Liver (tissue), 9 donors: ENCODE data around the gene ZC3H6. TPM values are rescaled to one million over a fixed set of nuclear protein-coding genes. Genes with fewer than 3 reads are reported as not detected.

ENCODE experiments used
- DNase-seq: peaks from one replicate; pipeline ENCODE4 v3.0.0-alpha.2; 2017; ENCODE audit warnings: low spot score
- H3K27ac ChIP-seq, 2 donors: one replicate each; pipeline ENCODE4 v1.7.0; 2013; ENCODE audit warnings: inconsistent platforms in 2 of 2, low read length in 2 of 2, control low read depth in 1 of 2, low read depth in 1 of 2, mild to moderate bottlenecking in 1 of 2
- H3K27me3 ChIP-seq, 4 donors: one replicate each; pipeline versions ENCODE4 v1.6.1 to v1.7.0; 2013; ENCODE audit warnings: low read length in 3 of 4, inconsistent platforms in 1 of 4, mild to moderate bottlenecking in 1 of 4, moderate library complexity in 1 of 4; ENCODE audit not compliant: control insufficient read depth in 4 of 4, insufficient read depth in 4 of 4
- H3K36me3 ChIP-seq, 4 donors: one replicate each; pipeline versions ENCODE4 v1.6.1 to v1.7.0; 2013; ENCODE audit warnings: low read length in 3 of 4, mild to moderate bottlenecking in 3 of 4, low read depth in 1 of 4, moderate library complexity in 1 of 4; ENCODE audit not compliant: control insufficient read depth in 4 of 4, insufficient read depth in 3 of 4
- H3K4me1 ChIP-seq, 4 donors: one replicate each; pipeline versions ENCODE4 v1.6.1 to v1.7.0; 2013; ENCODE audit warnings: low read length in 3 of 4, mild to moderate bottlenecking in 3 of 4, moderate library complexity in 1 of 4; ENCODE audit not compliant: control insufficient read depth in 4 of 4, insufficient read depth in 4 of 4
- H3K4me3 ChIP-seq, 3 donors: one replicate each; pipeline versions ENCODE4 v1.6.1 to v1.7.0; 2013; ENCODE audit warnings: low read length in 3 of 3, control low read depth in 1 of 3, low read depth in 1 of 3, mild to moderate bottlenecking in 1 of 3
- H3K9ac ChIP-seq, 2 donors: one replicate each; pipeline ENCODE4 v1.7.0; 2013; ENCODE audit warnings: low read length in 2 of 2, mild to moderate bottlenecking in 2 of 2, moderate library complexity in 2 of 2, control low read depth in 1 of 2, low read depth in 1 of 2
- H3K9me3 ChIP-seq, 4 donors: one replicate each; pipeline versions ENCODE4 v1.6.1 to v1.7.0; 2013; ENCODE audit warnings: low read length in 3 of 4; ENCODE audit not compliant: control insufficient read depth in 4 of 4
- CTCF ChIP-seq: fragments of 150-350 bp; IDR thresholded peaks from 2 replicates; pipeline ENCODE4 v1.5.1; 2017; ENCODE audit warnings: improper control_type of control experiment, low read depth, low read length; ENCODE audit not compliant: missing input control
- EGR1 ChIP-seq, 2 donors: IDR thresholded peaks; 2 replicates each; pipeline ENCODE4 v1.6.1; 2016 to 2018; ENCODE audit warnings: antibody characterized with exemption in 2 of 2, low read depth in 2 of 2
- FOXA1 ChIP-seq: IDR thresholded peaks from 2 replicates; pipeline ENCODE4 v1.6.1; 2016; ENCODE audit warnings: antibody characterized with exemption
- FOXA2 ChIP-seq: IDR thresholded peaks from 2 replicates; pipeline ENCODE4 v1.6.1; 2016; ENCODE audit warnings: antibody characterized with exemption
- GABPA ChIP-seq, 2 donors: IDR thresholded peaks in 1 of 2; conservative IDR thresholded peaks in 1 of 2; 2 replicates each; pipeline ENCODE4 v1.6.1; 2016; ENCODE audit warnings: antibody characterized with exemption in 2 of 2, mild to moderate bottlenecking in 1 of 2, moderate library complexity in 1 of 2
- HNF4A ChIP-seq, 2 donors: conservative IDR thresholded peaks; 2 replicates each; pipeline ENCODE4 v1.6.1; 2016; ENCODE audit warnings: antibody characterized with exemption in 2 of 2, mild to moderate bottlenecking in 2 of 2
- HNF4G ChIP-seq: IDR thresholded peaks from 2 replicates; pipeline ENCODE4 v1.6.1; 2016; ENCODE audit warnings: antibody characterized with exemption
- JUND ChIP-seq, 2 donors: IDR thresholded peaks; 2 replicates each; pipeline ENCODE4 v1.6.1; 2016; ENCODE audit warnings: antibody characterized with exemption in 2 of 2
- NR2F2 ChIP-seq: IDR thresholded peaks from 2 replicates; pipeline ENCODE4 v1.6.1; 2016; ENCODE audit warnings: antibody characterized with exemption
- RAD21 ChIP-seq, 2 donors: IDR thresholded peaks; 2 replicates each; pipeline ENCODE4 v1.6.1; 2016; ENCODE audit warnings: antibody characterized with exemption in 2 of 2, mild to moderate bottlenecking in 2 of 2
- RXRA ChIP-seq, 2 donors: IDR thresholded peaks; 2 replicates each; pipeline ENCODE4 v1.6.1; 2017 to 2018; ENCODE audit warnings: antibody characterized with exemption in 2 of 2, mild to moderate bottlenecking in 1 of 2
- SP1 ChIP-seq: IDR thresholded peaks from 2 replicates; pipeline ENCODE4 v1.6.1; 2018; ENCODE audit warnings: antibody characterized with exemption, mild to moderate bottlenecking
- TAF1 ChIP-seq: conservative IDR thresholded peaks from 2 replicates; pipeline ENCODE4 v1.6.1; 2016; ENCODE audit warnings: antibody characterized with exemption, mild to moderate bottlenecking
- YY1 ChIP-seq: IDR thresholded peaks from 2 replicates; pipeline ENCODE4 v1.6.1; 2016; ENCODE audit warnings: antibody characterized with exemption, mild to moderate bottlenecking
- WGBS: extraction: QIAGEN DNeasy Blood & Tissue Kit; methylation state at CpG from one replicate; pipeline ENCODE4 v1.1.7; 2013; 5-methylcytosine and 5-hydroxymethylcytosine counted together
- polyA plus RNA-seq, 2 donors: library from polyadenylated mRNA; stranded (reverse) in 1 of 2; unstranded in 1 of 2; fragments of 200-250 nt in 1 of 2; fragments of >200 nt in 1 of 2; fragmentation: Nextera tagmentation in 1 of 2; extraction: Ambion mirVana in 1 of 2; gene quantifications; one replicate each; pipeline versions ENCODE4 v1.2.1 to v1.2.3, GENCODE V29; 2013 to 2015
- total RNA-seq, 2 donors: library from RNA; depleted of rRNA; stranded (reverse); fragments of >200 nt; gene quantifications; one replicate each; pipeline ENCODE4 v1.2.3, GENCODE V29; 2014
- TF ChIP-seq, protein P1 (sequence below): IDR thresholded peaks from 2 replicates; pipeline ENCODE4 v1.6.1; 2016; ENCODE audit warnings: antibody characterized with exemption
- TF ChIP-seq, protein P2 (sequence below): IDR thresholded peaks from 2 replicates; pipeline ENCODE4 v1.6.1; 2016; ENCODE audit warnings: antibody characterized with exemption
- TF ChIP-seq, protein P3 (sequence below): IDR thresholded peaks from 2 replicates; pipeline ENCODE4 v1.6.1; 2016; ENCODE audit warnings: antibody characterized with exemption
- TF ChIP-seq, protein P4 (sequence below): IDR thresholded peaks from 2 replicates; pipeline ENCODE4 v1.6.1; 2016; ENCODE audit warnings: antibody characterized with exemption, mild to moderate bottlenecking
- donor health status: healthy.
- donor health status: healthy.
- donor health status: healthy.
- donor health status: healthy.
- donor health status: healthy.

Gene ZC3H6
- total and polyA plus RNA-seq, 4 donors: 0.32 to 5.8 (median 2.3) TPM

- H3K4me1 ChIP-seq: peaks cover 0 to 6% (median 0%) of the 10 kb centered on the region in 4 donors
- H3K4me3 ChIP-seq: peak overlapping the region in 2 of 3 donors; percentile 35 to 43
- no peaks in the 10 kb centered on the region for H3K9me3 ChIP-seq
- TF ChIP-seq, protein P1, sequence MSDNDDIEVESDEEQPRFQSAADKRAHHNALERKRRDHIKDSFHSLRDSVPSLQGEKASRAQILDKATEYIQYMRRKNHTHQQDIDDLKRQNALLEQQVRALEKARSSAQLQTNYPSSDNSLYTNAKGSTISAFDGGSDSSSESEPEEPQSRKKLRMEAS: no peak
- TF ChIP-seq RAD21 (IDR thresholded peaks at IDR 0.05): peak; percentile 99 to 100
- peak; percentile 97 for TF ChIP-seq CTCF
- no peak for TF ChIP-seq HNF4A (conservative IDR thresholded peaks at IDR 0.05)
- peak; percentile 29 to 65 for TF ChIP-seq RXRA (IDR thresholded peaks at IDR 0.05)
- TF ChIP-seq FOXA1: no peak
- TF ChIP-seq YY1: peak; percentile 65
- no peak for TF ChIP-seq EGR1 (IDR thresholded peaks at IDR 0.05; ENCODE audit: low read depth in 2 of 2)
- H3K9ac ChIP-seq: peak overlapping the region; percentile 5 to 56
- H3K27me3 ChIP-seq: no peaks in the 10 kb centered on the region
- WGBS: 21% methylated on average over 15 of the region's 15 CpGs
- H3K27ac ChIP-seq: no peak overlapping the region
- no peaks in the 10 kb centered on the region for H3K36me3 ChIP-seq
- DNase-seq: peak; percentile 85
Observed at GRCh38 chr2:112259509-112260294, 15.7 kb upstream of the ZC3H6 start.

DNA sequence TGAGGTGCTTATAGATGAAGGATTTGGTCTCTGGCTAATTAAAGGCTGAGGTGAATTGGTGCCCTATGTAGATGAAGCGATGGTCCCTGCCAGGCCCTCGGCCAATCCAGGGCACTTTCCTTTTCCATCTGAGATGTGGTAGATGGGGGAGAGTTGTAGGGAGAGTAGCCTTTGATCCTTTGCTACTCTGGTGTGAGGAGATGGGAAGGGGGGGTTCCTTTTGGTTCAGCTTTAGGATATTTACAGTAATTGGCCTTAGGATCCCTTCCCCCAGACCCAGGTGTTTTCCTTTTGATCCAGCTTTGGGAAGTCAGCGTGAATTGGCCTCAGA, 15.1 kb upstream of the ZC3H6 start:
- no peak for DNase-seq
- Histone ChIP-seq H3K9me3 (no peaks in the 10 kb centered on the region), H3K27me3 (no peaks in the 10 kb centered on the region), H3K36me3 (no peaks in the 10 kb centered on the region), H3K4me3 (no peak overlapping the region), H3K4me1 (peaks cover 0 to 6% (median 0%) of the 10 kb centered on the region in 4 donors), H3K9ac (no peak overlapping the region), H3K27ac (no peak overlapping the region)
- TF ChIP-seq NR2F2 (no peak), CTCF (no peak), HNF4G (no peak), HNF4A (conservative IDR thresholded peaks at IDR 0.05) (no peak), SP1 (no peak), YY1 (no peak), RAD21 (IDR thresholded peaks at IDR 0.05) (no peak), FOXA1 (no peak), TAF1 (no peak), FOXA2 (no peak), GABPA (IDR thresholded peaks at IDR 0.05 in 1 of 2, conservative IDR thresholded peaks at IDR 0.05 in 1 of 2) (no peak), EGR1 (IDR thresholded peaks at IDR 0.05; ENCODE audit: low read depth in 2 of 2) (no peak), RXRA (IDR thresholded peaks at IDR 0.05) (no peak), JUND (IDR thresholded peaks at IDR 0.05) (no peak)
- TF ChIP-seq, protein P2, sequence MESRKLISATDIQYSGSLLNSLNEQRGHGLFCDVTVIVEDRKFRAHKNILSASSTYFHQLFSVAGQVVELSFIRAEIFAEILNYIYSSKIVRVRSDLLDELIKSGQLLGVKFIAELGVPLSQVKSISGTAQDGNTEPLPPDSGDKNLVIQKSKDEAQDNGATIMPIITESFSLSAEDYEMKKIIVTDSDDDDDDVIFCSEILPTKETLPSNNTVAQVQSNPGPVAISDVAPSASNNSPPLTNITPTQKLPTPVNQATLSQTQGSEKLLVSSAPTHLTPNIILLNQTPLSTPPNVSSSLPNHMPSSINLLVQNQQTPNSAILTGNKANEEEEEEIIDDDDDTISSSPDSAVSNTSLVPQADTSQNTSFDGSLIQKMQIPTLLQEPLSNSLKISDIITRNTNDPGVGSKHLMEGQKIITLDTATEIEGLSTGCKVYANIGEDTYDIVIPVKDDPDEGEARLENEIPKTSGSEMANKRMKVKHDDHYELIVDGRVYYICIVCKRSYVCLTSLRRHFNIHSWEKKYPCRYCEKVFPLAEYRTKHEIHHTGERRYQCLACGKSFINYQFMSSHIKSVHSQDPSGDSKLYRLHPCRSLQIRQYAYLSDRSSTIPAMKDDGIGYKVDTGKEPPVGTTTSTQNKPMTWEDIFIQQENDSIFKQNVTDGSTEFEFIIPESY: no peak
- TF ChIP-seq, protein P3, sequence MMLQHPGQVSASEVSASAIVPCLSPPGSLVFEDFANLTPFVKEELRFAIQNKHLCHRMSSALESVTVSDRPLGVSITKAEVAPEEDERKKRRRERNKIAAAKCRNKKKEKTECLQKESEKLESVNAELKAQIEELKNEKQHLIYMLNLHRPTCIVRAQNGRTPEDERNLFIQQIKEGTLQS: no peak
- TF ChIP-seq, protein P4, sequence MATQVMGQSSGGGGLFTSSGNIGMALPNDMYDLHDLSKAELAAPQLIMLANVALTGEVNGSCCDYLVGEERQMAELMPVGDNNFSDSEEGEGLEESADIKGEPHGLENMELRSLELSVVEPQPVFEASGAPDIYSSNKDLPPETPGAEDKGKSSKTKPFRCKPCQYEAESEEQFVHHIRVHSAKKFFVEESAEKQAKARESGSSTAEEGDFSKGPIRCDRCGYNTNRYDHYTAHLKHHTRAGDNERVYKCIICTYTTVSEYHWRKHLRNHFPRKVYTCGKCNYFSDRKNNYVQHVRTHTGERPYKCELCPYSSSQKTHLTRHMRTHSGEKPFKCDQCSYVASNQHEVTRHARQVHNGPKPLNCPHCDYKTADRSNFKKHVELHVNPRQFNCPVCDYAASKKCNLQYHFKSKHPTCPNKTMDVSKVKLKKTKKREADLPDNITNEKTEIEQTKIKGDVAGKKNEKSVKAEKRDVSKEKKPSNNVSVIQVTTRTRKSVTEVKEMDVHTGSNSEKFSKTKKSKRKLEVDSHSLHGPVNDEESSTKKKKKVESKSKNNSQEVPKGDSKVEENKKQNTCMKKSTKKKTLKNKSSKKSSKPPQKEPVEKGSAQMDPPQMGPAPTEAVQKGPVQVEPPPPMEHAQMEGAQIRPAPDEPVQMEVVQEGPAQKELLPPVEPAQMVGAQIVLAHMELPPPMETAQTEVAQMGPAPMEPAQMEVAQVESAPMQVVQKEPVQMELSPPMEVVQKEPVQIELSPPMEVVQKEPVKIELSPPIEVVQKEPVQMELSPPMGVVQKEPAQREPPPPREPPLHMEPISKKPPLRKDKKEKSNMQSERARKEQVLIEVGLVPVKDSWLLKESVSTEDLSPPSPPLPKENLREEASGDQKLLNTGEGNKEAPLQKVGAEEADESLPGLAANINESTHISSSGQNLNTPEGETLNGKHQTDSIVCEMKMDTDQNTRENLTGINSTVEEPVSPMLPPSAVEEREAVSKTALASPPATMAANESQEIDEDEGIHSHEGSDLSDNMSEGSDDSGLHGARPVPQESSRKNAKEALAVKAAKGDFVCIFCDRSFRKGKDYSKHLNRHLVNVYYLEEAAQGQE: no peak
- TF ChIP-seq, protein P1: no peak
- 97% methylated on average over 3 of the region's 3 CpGs for WGBS
